ENCODE data around the gene DYNC2H1.

DYNC2H1 gene

GRCh38 chr11:103448966-103449365 is 339.7 kb downstream of the DYNC2H1 start (continued):
- TF ChIP-seq ZBTB26 (tag by site-specific recombination; optimal IDR thresholded peaks at IDR 0.05) (no peak), ZNF404 (tag by site-specific recombination; IDR thresholded peaks at IDR 0.05) (no peak), ZNF274 (IDR thresholded peaks at IDR 0.05; ENCODE audit: low read length) (no peak), ZNF274 (tag by site-specific recombination; IDR thresholded peaks at IDR 0.05; ENCODE audit: borderline replicate concordance) (no peak), TCF7L2 (IDR thresholded peaks at IDR 0.05; ENCODE audit: borderline replicate concordance, low read depth, low read length) (no peak), ZNF654 (tag by site-specific recombination; IDR thresholded peaks at IDR 0.05; ENCODE audit: low read depth) (no peak), WT1 (tag by site-specific recombination; IDR thresholded peaks at IDR 0.05) (no peak), ZNF548 (tag by site-specific recombination; IDR thresholded peaks at IDR 0.05) (no peak)

GRCh38 chr11:103450241-103450640 is 341.0 kb downstream of the DYNC2H1 start:
- ChIA-PET POLR2A (no interaction called here), CTCF (interaction anchor here (1.4 kb wide), 1 partner anchor 13 kb away, joined by 3 read pairs; no protein-coding TSS in a partner anchor)
- Histone ChIP-seq H3K4me1 (ENCODE audit: control insufficient read depth, insufficient read depth, low read length) (no peaks in the 10 kb centered on the region), H3K27ac (ENCODE audit: extremely low read depth, low read depth, low read length) (no peak overlapping the region), H3K4me3 (ENCODE audit: low read depth, low read length) (no peak overlapping the region), H3K36me3 (ENCODE audit: control insufficient read depth in 2 of 2, insufficient read depth in 1 of 2, low read length in 2 of 2) (no peaks in the 10 kb centered on the region), H3K9me3 (ENCODE audit: control insufficient read depth, insufficient read depth, low read depth, low read length) (no peaks in the 10 kb centered on the region)
- no peak for TF ChIP-seq ZNF76 (tag by site-specific recombination; IDR thresholded peaks at IDR 0.05; ENCODE audit: borderline replicate concordance, low read depth)
- no peak for TF ChIP-seq ZNF366 (tag by site-specific recombination; conservative IDR thresholded peaks at IDR 0.05)
- TF ChIP-seq ZBTB49 (tag by site-specific recombination; IDR thresholded peaks at IDR 0.05; ENCODE audit: low read depth) = no peak
- no peak for TF ChIP-seq ZNF404 (tag by site-specific recombination; IDR thresholded peaks at IDR 0.05)
- no peak for TF ChIP-seq HOXC10 (CRISPR knock-in tag; IDR thresholded peaks at IDR 0.05)
- TF ChIP-seq ZNF280D (tag by site-specific recombination; IDR thresholded peaks at IDR 0.05) = no peak
- TF ChIP-seq ZBTB26 (tag by site-specific recombination; optimal IDR thresholded peaks at IDR 0.05) = no peak
- TF ChIP-seq SCRT2 (tag by site-specific recombination; IDR thresholded peaks at IDR 0.05) = no peak
- no peak for TF ChIP-seq ZNF639 (tag by site-specific recombination; IDR thresholded peaks at IDR 0.05)
